NCI-H2171 (cell line): ENCODE data around the gene CCDC158.
"Not testable (repeated sequence)": the region's sequence is repeated elsewhere in the genome, so short reads cannot be mapped to it uniquely, and the experiment has no call there.

Source experiments
- DNase-seq: peaks from one replicate; lab custom pipeline; 2025; lab: John Stamatoyannopoulos, UW

The CCDC158 gene

GRCh38 chr4:76430519-76431388 is 9.8 kb upstream of the CCDC158 start:
- peak; percentile 0 for DNase-seq

- no peak for DNase-seq
These were observed 8.7 kb upstream of the CCDC158 start for GRCh38 chr4:76429636-76430035.

GRCh38 chr4:76426272-76426671 is 5.3 kb upstream of the CCDC158 start:
- no peak for DNase-seq

DNA sequence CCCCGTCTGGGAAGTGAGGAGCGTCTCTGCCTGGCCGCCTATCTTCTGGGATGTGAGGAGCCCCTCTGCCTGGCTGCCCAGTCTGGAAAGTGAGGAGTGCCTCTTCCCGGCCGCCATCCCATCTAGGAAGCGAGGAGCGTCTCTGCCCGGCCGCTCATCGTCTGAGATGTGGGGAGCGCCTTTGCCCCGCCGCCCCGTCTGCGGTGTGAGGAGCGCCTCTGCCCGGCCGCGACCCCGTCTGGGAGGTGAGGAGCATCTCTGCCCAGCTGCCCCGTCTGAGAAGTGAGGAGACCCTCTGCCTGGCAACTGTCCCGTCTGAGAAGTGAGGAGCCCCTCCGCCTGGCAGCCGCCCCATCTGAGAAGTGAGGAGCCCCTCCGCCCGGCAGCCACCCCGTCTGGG is 2.2 kb upstream of the CCDC158 start:
- not testable (repeated sequence) for DNase-seq

- DNase-seq = no peak
These were observed 666 bp downstream of the CCDC158 start for GRCh38 chr4:76420188-76420761.

- no peak for DNase-seq
These were observed 10.3 kb downstream of the CCDC158 start for GRCh38 chr4:76410636-76411035.

- no peak for DNase-seq
These were observed 13.4 kb downstream of the CCDC158 start for GRCh38 chr4:76407440-76408119.

DNA sequence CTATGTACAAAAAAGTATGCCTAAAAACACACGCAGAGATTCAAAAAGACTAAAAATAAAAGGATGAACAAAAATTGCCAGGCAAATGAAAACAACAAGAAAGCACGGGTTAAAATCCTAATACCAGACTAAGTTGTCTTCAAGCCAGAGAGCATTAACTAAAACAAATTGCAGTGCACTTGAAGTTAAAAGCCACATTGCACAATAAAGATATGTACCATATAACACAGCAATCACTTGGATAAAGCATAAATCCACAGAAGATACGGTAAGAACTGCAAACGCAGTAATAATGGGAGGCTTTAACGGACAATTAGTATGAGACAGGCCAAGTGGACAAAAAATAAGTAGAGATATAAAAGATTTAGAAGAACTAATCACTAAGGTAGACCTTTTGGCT is 14.9 kb downstream of the CCDC158 start:
- DNase-seq = no peak

GRCh38 chr4:76401654-76402053 is 19.3 kb downstream of the CCDC158 start:
- DNase-seq = no peak

- DNase-seq = no peak
These were observed 32.6 kb downstream of the CCDC158 start for GRCh38 chr4:76388160-76388908.

GRCh38 chr4:76386566-76387305 is 34.2 kb downstream of the CCDC158 start:
- DNase-seq = no peak

- no peak for DNase-seq
These were observed 35.0 kb downstream of the CCDC158 start for GRCh38 chr4:76385974-76386373.

GRCh38 chr4:76384052-76384451 is 36.9 kb downstream of the CCDC158 start:
- DNase-seq = no peak

DNA sequence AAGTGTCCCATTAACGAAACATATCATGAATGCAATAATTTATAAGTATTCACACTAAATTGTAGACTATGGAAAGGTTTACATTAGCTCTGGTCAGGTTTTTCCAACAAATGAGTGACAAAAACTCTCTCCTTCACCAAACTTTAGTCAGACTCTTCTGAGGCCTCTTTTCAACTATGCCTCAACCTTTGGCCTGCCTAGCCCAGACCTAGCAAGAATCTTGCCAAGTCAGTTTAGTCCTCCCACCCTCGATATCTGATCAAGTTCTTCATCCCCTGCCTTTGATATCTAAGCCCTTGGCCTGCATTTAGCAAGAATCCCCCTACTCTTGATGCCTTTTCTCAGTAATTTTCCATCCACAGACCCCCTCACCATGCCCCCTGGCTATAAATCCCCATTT is 37.9 kb downstream of the CCDC158 start:
- no peak for DNase-seq

- DNase-seq = no peak
These were observed 39.0 kb downstream of the CCDC158 start for GRCh38 chr4:76381986-76382385.

DNA sequence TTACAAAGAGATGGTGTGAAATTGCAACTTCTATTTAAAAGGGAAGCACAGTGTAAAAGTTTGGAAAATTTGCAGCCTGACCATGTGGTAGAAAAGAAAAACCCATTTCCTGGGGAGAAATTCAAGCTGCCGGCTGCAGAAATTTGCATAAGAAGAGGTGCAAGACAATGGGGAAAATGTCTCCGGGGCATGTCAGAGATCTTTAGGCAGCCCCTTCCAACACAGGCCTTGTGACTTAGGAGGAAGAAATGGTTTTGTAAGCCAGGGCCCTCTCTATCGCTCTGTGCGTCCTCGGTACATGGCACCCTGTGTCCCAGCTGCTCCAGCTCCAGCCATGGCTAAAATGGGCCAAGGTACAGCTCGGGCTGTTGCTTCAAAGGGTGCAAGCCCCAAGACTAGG is 40.4 kb downstream of the CCDC158 start:
- DNase-seq = no peak

- no peak for DNase-seq
These were observed 43.0 kb downstream of the CCDC158 start for GRCh38 chr4:76377911-76378310.

DNA sequence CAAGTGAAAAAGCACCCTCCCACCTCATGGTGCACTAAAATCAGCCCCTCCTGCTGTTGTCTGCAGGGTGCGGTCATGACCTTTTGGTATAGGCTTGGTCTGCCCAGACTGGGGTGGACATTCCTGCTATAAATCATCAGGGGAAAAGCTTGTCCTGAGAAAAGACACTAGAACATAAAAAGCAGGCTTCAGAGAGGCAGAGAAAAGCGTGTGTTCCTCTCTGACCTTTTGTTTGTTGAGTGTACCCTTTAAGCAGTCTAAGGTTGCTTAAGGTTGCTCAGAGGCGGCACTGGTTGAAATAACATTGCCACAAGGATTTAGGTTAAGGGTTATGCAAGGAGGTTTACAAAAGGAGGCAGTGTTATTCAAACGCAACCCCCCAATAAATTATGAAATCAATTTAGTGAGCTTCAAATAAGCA is 43.5 kb downstream of the CCDC158 start:
- no peak for DNase-seq

DNA sequence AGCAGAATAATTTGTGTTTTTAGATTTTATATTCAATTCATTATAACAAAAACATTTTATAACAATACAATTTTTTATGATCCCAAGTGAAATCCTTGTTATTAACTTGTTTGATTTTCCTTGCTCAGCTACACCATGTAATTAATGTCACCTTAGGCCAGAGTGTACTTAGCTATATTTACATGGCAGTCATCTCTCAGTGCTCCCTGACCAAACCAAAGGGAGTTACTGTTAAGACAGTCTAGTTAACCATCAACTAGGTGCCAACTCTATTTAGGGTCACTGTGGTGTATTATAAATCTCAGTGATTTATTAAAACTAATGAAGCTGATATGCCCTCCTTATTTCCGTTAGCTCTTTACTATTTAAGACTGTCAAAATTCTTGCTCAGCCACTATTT is 44.4 kb downstream of the CCDC158 start:
- DNase-seq = no peak

GRCh38 chr4:76375703-76376102 is 45.2 kb downstream of the CCDC158 start:
- DNase-seq = no peak

GRCh38 chr4:76374798-76375197 is 46.1 kb downstream of the CCDC158 start:
- no peak for DNase-seq
